ENCODE measurements around the gene MDC1. TPM values are rescaled to one million over a fixed set of nuclear protein-coding genes. Genes with fewer than 3 reads are reported as not detected.
"Not testable (repeated sequence)": the region's sequence is repeated elsewhere in the genome, so short reads cannot be mapped to it uniquely, and the experiment has no call there.

Gene MDC1
- total and polyA plus RNA-seq, 8 donors = 28.2 to 53.6 (median 48.8) TPM

GRCh38 chr6:30717845-30718720 is 1.0 kb upstream of the MDC1 start:
- H3K27me3 ChIP-seq; ATAC-seq; DNase-seq; H3K9me3 ChIP-seq; intact Hi-C loops (cut with DNase I): not testable (repeated sequence)
- Histone ChIP-seq H3K36me3 (peaks cover 3 to 33% of the 10 kb centered on the region in 2 donors), H3K4me1 (peaks cover 33 to 53% of the 10 kb centered on the region in 2 donors), H3K27ac (peak overlapping the region; percentile 94), H3K4me3 (peak overlapping the region; percentile 4 to 67)
- TF ChIP-seq CTCF (IDR thresholded peaks at IDR 0.05) = peak in 1 of 2 donors; percentile 2

GRCh38 chr6:30716879-30717128 is 277 bp downstream of the MDC1 start:
- H3K36me3 ChIP-seq = peaks cover 0 to 33% of the 10 kb centered on the region in 2 donors
- H3K4me3 ChIP-seq = peak overlapping the region; percentile 67 to 70
- DNase-seq (no peak), ATAC-seq (no peak)
- H3K27ac ChIP-seq = peak overlapping the region; percentile 87 to 93
- H3K9me3 ChIP-seq = no peaks in the 10 kb centered on the region
- peaks cover 22 to 40% of the 10 kb centered on the region in 2 donors for H3K4me1 ChIP-seq
- TF ChIP-seq CTCF (IDR thresholded peaks at IDR 0.05) = no peak
- intact Hi-C loops (cut with DNase I) = no loop called here
- no peaks in the 10 kb centered on the region for H3K27me3 ChIP-seq

- TF ChIP-seq CTCF (IDR thresholded peaks at IDR 0.05) = no peak
- peaks cover 20 to 32% of the 10 kb centered on the region in 2 donors for H3K4me1 ChIP-seq
- no peak for ATAC-seq
- H3K27me3 ChIP-seq = no peaks in the 10 kb centered on the region
- DNase-seq = no peak
- no peaks in the 10 kb centered on the region for H3K9me3 ChIP-seq
- intact Hi-C loops (cut with DNase I) = no loop called here
- H3K36me3 ChIP-seq = peaks cover 0 to 56% of the 10 kb centered on the region in 2 donors
- no peak overlapping the region for H3K4me3 ChIP-seq
- no peak overlapping the region for H3K27ac ChIP-seq
Observed at GRCh38 chr6:30714263-30714662, 2.8 kb downstream of the MDC1 start.

- TF ChIP-seq CTCF (IDR thresholded peaks at IDR 0.05) = no peak
- H3K4me3 ChIP-seq = no peak overlapping the region
- no peaks in the 10 kb centered on the region for H3K9me3 ChIP-seq
- no peaks in the 10 kb centered on the region for H3K27me3 ChIP-seq
- H3K27ac ChIP-seq = no peak overlapping the region
- ATAC-seq (no peak), DNase-seq (no peak)
- H3K4me1 ChIP-seq = peaks cover 5 to 16% of the 10 kb centered on the region in 2 donors
- intact Hi-C loops (cut with DNase I) = no loop called here
- peaks cover 0 to 67% of the 10 kb centered on the region in 2 donors for H3K36me3 ChIP-seq
Observed at GRCh38 chr6:30712441-30712945, 4.6 kb downstream of the MDC1 start.

GRCh38 chr6:30711758-30712380 is 5.2 kb downstream of the MDC1 start:
- ATAC-seq (no peak), DNase-seq (no peak)
- no peak for TF ChIP-seq CTCF (IDR thresholded peaks at IDR 0.05)
- H3K4me1 ChIP-seq = peaks cover 5 to 14% of the 10 kb centered on the region in 2 donors
- intact Hi-C loops (cut with DNase I) = no loop called here
- H3K36me3 ChIP-seq = peaks cover 0 to 73% of the 10 kb centered on the region in 2 donors
- no peak overlapping the region for H3K27ac ChIP-seq
- no peak overlapping the region for H3K4me3 ChIP-seq
- H3K9me3 ChIP-seq = no peaks in the 10 kb centered on the region
- H3K27me3 ChIP-seq = no peaks in the 10 kb centered on the region
